SK-N-SH (cell line): Measurements from ENCODE around the gene SLC8B1. TPM values are rescaled to one million over a fixed set of nuclear protein-coding genes. Genes with fewer than 3 reads are reported as not detected.

Experiments
- CTCF ChIA-PET: fragments of 300-600, 350-600 bp; formaldehyde crosslinking; extraction: SDS; loops from one replicate; lab custom pipeline; 2021; lab: Yijun Ruan, JAX
- POLR2A ChIA-PET: fragments of 350-600 bp; sonication (Branson Sonifier 250); formaldehyde crosslinking; extraction: SDS; loops from one replicate; lab custom pipeline; 2020; ENCODE audit warnings: antibody characterized with exemption, inconsistent platforms; lab: Yijun Ruan, JAX
- DNase-seq: peaks from one replicate; pipeline ENCODE4 v3.0.0; 2012
- H2AFZ ChIP-seq: fragments of 200-600 bp; sonication (generic); 2 replicates; pipeline ENCODE4 v1.8.1; 2016; ENCODE audit warnings: antibody characterized with exemption, mild to moderate bottlenecking, low read depth
- H3F3A ChIP-seq: fragments of 200-600 bp; sonication (generic); replicated peaks from 2 replicates; pipeline ENCODE3; 2016; ENCODE audit warnings: antibody characterized with exemption, mild to moderate bottlenecking; ENCODE audit not compliant: insufficient read depth
- H3K27ac ChIP-seq, 2 experiments: fragments of 200-500 bp in 1 of 2; fragments of 200-600 bp in 1 of 2; sonication (Bioruptor generic) in 1 of 2; sonication (generic), shearing (Covaris generic) in 1 of 2; 2 replicates each; pipeline versions ENCODE4 v1.5.1 to v1.6.1; 2014 to 2016; ENCODE audit warnings: low read depth in 2 of 2, inconsistent platforms in 1 of 2, low read length in 1 of 2, mild to moderate bottlenecking in 1 of 2, mixed read lengths in 1 of 2
- H3K27me3 ChIP-seq: fragments of 200-600 bp; sonication (generic), shearing (Covaris generic); 2 replicates; pipeline ENCODE4 v1.6.1; 2016; ENCODE audit warnings: mixed run types; ENCODE audit not compliant: insufficient read depth
- H3K36me3 ChIP-seq, 2 experiments: fragments of 200-500 bp in 1 of 2; fragments of 200-600 bp in 1 of 2; sonication (Bioruptor generic) in 1 of 2; sonication (generic) in 1 of 2; replicated peaks in 1 of 2; 2 replicates each; pipeline versions ENCODE3 to v1.5.1; 2014 to 2016; ENCODE audit warnings: low read length in 1 of 2, mild to moderate bottlenecking in 1 of 2; ENCODE audit not compliant: insufficient read depth in 2 of 2, control insufficient read depth in 1 of 2
- H3K4me1 ChIP-seq, 2 experiments: fragments of 200-500 bp in 1 of 2; fragments of 200-600 bp in 1 of 2; sonication (Bioruptor generic) in 1 of 2; sonication (generic), shearing (Covaris generic) in 1 of 2; 2 replicates each; pipeline versions ENCODE4 v1.5.1 to v1.6.1; 2014 to 2016; ENCODE audit warnings: low read depth in 1 of 2, low read length in 1 of 2, mixed run types in 1 of 2; ENCODE audit not compliant: insufficient read depth in 2 of 2, control insufficient read depth in 1 of 2
- H3K4me2 ChIP-seq: fragments of 200-600 bp; sonication (generic), shearing (Covaris generic); 2 replicates; pipeline ENCODE4 v1.6.1; 2017; ENCODE audit warnings: mixed run types
- H3K4me3 ChIP-seq, 2 experiments: fragments of 200-500 bp in 1 of 2; fragments of 200-600 bp in 1 of 2; sonication (Bioruptor generic) in 1 of 2; sonication (generic), shearing (Covaris generic) in 1 of 2; 2 replicates each; pipeline versions ENCODE4 v1.5.1 to v1.8.1; 2014 to 2016; ENCODE audit warnings: low read depth in 2 of 2, inconsistent platforms in 1 of 2, low read length in 1 of 2, mild to moderate bottlenecking in 1 of 2, mixed read lengths in 1 of 2, moderate library complexity in 1 of 2
- H3K79me2 ChIP-seq: fragments of 200-600 bp; sonication (generic); 2 replicates; pipeline ENCODE4 v1.8.1; 2017; ENCODE audit warnings: mild to moderate bottlenecking; ENCODE audit not compliant: insufficient read depth
- H3K9ac ChIP-seq: fragments of 200-600 bp; sonication (generic); 2 replicates; pipeline ENCODE4 v1.6.1; 2017; ENCODE audit warnings: mixed run types
- H3K9me2 ChIP-seq: fragments of 200-600 bp; sonication (generic); 2 replicates; pipeline ENCODE4 v1.6.1; 2017; ENCODE audit warnings: mixed run types
- H3K9me3 ChIP-seq: fragments of 200-600 bp; sonication (generic); 2 replicates; pipeline ENCODE4 v1.6.1; 2017; ENCODE audit warnings: mixed run types, mild to moderate bottlenecking, moderate library complexity
- H4K20me1 ChIP-seq: fragments of 200-600 bp; sonication (generic); 2 replicates; pipeline ENCODE4 v1.6.1; 2017; ENCODE audit warnings: mild to moderate bottlenecking, mixed run types; ENCODE audit not compliant: insufficient read depth
- FOXJ3 ChIP-seq: sonication (generic); formaldehyde crosslinking; IDR thresholded peaks from 2 replicates; pipeline ENCODE4 v1.5.1; 2020; ENCODE audit warnings: mild to moderate bottlenecking, missing genetic modification reagents
- FOXM1 ChIP-seq: IDR thresholded peaks from 2 replicates; pipeline ENCODE4 v1.4.0; 2012; ENCODE audit warnings: low read depth, mild to moderate bottlenecking
- GABPA ChIP-seq: IDR thresholded peaks from 2 replicates; pipeline ENCODE4 v1.4.0; 2012; ENCODE audit warnings: low read depth, mild to moderate bottlenecking
- GATA2 ChIP-seq: sonication (generic); formaldehyde crosslinking; IDR thresholded peaks from 2 replicates; pipeline ENCODE4 v1.5.0; 2020; ENCODE audit warnings: mild to moderate bottlenecking, missing genetic modification reagents
- IRF3 ChIP-seq: fragments of 150-350 bp; IDR thresholded peaks from 2 replicates; pipeline ENCODE4 v1.6.1; 2016; ENCODE audit warnings: mild to moderate bottlenecking, low read depth, low read length
- MEF2A ChIP-seq: IDR thresholded peaks from 2 replicates; pipeline ENCODE4 v1.4.0; 2012; ENCODE audit warnings: low read depth, borderline replicate concordance
- MXI1 ChIP-seq: IDR thresholded peaks from 2 replicates; pipeline ENCODE4 v1.6.1; 2012; ENCODE audit warnings: mild to moderate bottlenecking, low read depth, low read length, improper control_type of control experiment
- PBX3 ChIP-seq: IDR thresholded peaks from 2 replicates; pipeline ENCODE4; 2012
- RAD21 ChIP-seq: IDR thresholded peaks from 2 replicates; pipeline ENCODE4 v1.6.1; 2012; ENCODE audit warnings: mild to moderate bottlenecking, low read length
- RFX5 ChIP-seq: IDR thresholded peaks from 2 replicates; pipeline ENCODE4 v1.6.1; 2012; ENCODE audit warnings: mild to moderate bottlenecking, improper control_type of control experiment, low read length
- SIN3A ChIP-seq: IDR thresholded peaks from 2 replicates; pipeline ENCODE4 v1.6.1; 2012; ENCODE audit warnings: low read depth, mild to moderate bottlenecking, low read length, moderate library complexity, borderline replicate concordance
- SMC3 ChIP-seq: IDR thresholded peaks from 2 replicates; pipeline ENCODE4 v1.6.1; 2012; ENCODE audit warnings: low read depth, low read length, improper control_type of control experiment
- TCF12 ChIP-seq: IDR thresholded peaks from 2 replicates; pipeline ENCODE4 v1.4.0; 2012
- USF2 ChIP-seq: fragments of 150-350 bp; IDR thresholded peaks from 2 replicates; pipeline ENCODE4 v1.6.1; 2017; ENCODE audit warnings: antibody characterized with exemption, low read length, low read depth, borderline replicate concordance
- YY1 ChIP-seq: IDR thresholded peaks from 2 replicates; pipeline ENCODE4 v1.4.0; 2012; ENCODE audit warnings: low read depth, mild to moderate bottlenecking
- ZBTB33 ChIP-seq: IDR thresholded peaks from 2 replicates; pipeline ENCODE4 v1.4.0; 2012; ENCODE audit warnings: low read depth, borderline replicate concordance
- WGBS: methylation state at CpG from one replicate; pipeline ENCODE4 v1.1.6; 2017; ENCODE audit warnings: low lambda C conversion rate; 5-methylcytosine and 5-hydroxymethylcytosine counted together
- polyA plus RNA-seq, 3 experiments: library from polyadenylated mRNA; depleted of rRNA; stranded (reverse); fragments of >200 nt; gene quantifications; 2 replicates each; pipeline ENCODE4 v1.2.3, GENCODE V29; 2012

The SLC8B1 gene
- polyA plus RNA-seq, 1 of the 3 experiments (the other 2 are of a cell fraction) = 12.0 TPM

- Histone ChIP-seq H3K9me3 (no peaks in the 10 kb centered on the region), H4K20me1 (no peaks in the 10 kb centered on the region), H3K79me2 (no peaks in the 10 kb centered on the region), H3F3A (no peaks in the 10 kb centered on the region), H3K4me1 (no peaks in the 10 kb centered on the region), H3K4me3 (no peak overlapping the region), H3K9me2 (no peaks in the 10 kb centered on the region), H3K27me3 (no peaks in the 10 kb centered on the region), H3K27ac (no peak overlapping the region), H2AFZ (no peak overlapping the region), H3K4me2 (no peak overlapping the region), H3K36me3 (peaks cover 6 to 13% of the 10 kb centered on the region in 2 experiments), H3K9ac (no peak overlapping the region)
- no peak for DNase-seq
- ChIA-PET CTCF (interaction anchor here (0.8 to 1.5 kb wide), 3 partner anchors 43 to 181 kb away, joined by 3 read pairs; no protein-coding TSS in a partner anchor), POLR2A (no interaction called here)
- WGBS = 87% methylated on average over 4 of the region's 4 CpGs
- TF ChIP-seq GABPA (no peak), IRF3 (no peak), TCF12 (no peak), MEF2A (no peak), USF2 (no peak), SIN3A (no peak), RFX5 (no peak), MXI1 (no peak), RAD21 (no peak), FOXM1 (no peak), PBX3 (no peak), YY1 (no peak), FOXJ3 (CRISPR knock-in tag) (no peak), SMC3 (no peak), ZBTB33 (no peak), GATA2 (CRISPR knock-in tag) (no peak)
These were observed 47.3 kb upstream of the SLC8B1 start for GRCh38 chr12:113382206-113382605.
